Measurements from ENCODE around the gene DDX49.
A peak's percentile ranks its signal among the peaks of the same experiment; 100 is the strongest.

The DDX49 gene

GRCh38 chr19:18919086-18919899, at the start of gene DDX49, which contains the start of gene COPE:
DDX49 (plus strand) TSS chr19:18919715; CDS start chr19:18919742, 27 bp downstream.
COPE (minus strand) TSS chr19:18919387; CDS start chr19:18919348, 39 bp downstream.
- TF ChIP-seq, protein P1, sequence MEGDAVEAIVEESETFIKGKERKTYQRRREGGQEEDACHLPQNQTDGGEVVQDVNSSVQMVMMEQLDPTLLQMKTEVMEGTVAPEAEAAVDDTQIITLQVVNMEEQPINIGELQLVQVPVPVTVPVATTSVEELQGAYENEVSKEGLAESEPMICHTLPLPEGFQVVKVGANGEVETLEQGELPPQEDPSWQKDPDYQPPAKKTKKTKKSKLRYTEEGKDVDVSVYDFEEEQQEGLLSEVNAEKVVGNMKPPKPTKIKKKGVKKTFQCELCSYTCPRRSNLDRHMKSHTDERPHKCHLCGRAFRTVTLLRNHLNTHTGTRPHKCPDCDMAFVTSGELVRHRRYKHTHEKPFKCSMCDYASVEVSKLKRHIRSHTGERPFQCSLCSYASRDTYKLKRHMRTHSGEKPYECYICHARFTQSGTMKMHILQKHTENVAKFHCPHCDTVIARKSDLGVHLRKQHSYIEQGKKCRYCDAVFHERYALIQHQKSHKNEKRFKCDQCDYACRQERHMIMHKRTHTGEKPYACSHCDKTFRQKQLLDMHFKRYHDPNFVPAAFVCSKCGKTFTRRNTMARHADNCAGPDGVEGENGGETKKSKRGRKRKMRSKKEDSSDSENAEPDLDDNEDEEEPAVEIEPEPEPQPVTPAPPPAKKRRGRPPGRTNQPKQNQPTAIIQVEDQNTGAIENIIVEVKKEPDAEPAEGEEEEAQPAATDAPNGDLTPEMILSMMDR (IDR thresholded peaks at IDR 0.05; ENCODE audit: borderline replicate concordance, insufficient read depth, low read depth, low read length): no peak
- H3K4me3 ChIP-seq (ENCODE audit: low read depth, low read length): peak within 1 kb of the TSS; percentile 95

GRCh38 chr19:18869781-18870530, 49.6 kb upstream of the DDX49 start:
- H3K4me3 ChIP-seq (ENCODE audit: low read depth, low read length): no peak overlapping the region
- TF ChIP-seq, protein P1 (IDR thresholded peaks at IDR 0.05; ENCODE audit: borderline replicate concordance, insufficient read depth, low read depth, low read length): no peak

DNA sequence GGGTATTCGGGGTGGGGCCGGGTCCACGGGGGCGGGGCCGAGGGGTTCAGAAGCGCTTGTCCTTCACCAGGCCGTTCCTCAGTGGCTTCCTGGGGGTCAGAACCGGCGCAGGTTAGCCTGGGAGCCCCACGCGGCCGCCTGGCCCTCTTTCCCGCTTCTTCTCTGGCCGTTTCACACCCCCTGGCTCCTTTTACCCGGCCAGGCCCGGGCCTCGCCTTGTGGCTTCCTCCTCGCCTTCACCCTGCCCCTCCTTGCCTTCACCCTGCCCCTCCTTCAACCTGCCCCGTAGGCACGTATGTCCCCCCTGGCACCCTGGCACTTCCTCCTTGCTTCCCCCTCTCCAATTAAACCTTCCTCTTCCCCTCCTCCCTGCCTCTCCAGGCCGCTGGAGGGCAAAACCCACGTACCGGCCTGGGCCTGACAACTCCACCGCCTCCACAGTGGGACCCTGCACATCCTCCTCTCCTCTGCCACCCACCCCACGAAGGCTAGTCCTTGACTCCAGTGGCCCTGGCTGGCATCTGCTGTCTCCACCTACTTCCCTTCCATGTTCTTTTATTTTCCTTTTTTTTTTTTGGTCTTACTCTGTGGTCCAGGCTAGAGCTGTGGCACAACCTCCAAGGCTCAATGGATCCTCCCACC, 48.9 kb upstream of the DDX49 start:
- TF ChIP-seq, protein P1 (IDR thresholded peaks at IDR 0.05; ENCODE audit: borderline replicate concordance, insufficient read depth, low read depth, low read length): no peak
- H3K4me3 ChIP-seq (ENCODE audit: low read depth, low read length): no peak overlapping the region

GRCh38 chr19:18871543-18871942, 48.0 kb upstream of the DDX49 start:
- TF ChIP-seq, protein P1 (IDR thresholded peaks at IDR 0.05; ENCODE audit: borderline replicate concordance, insufficient read depth, low read depth, low read length): no peak
- no peak overlapping the region for H3K4me3 ChIP-seq (ENCODE audit: low read depth, low read length)

DNA sequence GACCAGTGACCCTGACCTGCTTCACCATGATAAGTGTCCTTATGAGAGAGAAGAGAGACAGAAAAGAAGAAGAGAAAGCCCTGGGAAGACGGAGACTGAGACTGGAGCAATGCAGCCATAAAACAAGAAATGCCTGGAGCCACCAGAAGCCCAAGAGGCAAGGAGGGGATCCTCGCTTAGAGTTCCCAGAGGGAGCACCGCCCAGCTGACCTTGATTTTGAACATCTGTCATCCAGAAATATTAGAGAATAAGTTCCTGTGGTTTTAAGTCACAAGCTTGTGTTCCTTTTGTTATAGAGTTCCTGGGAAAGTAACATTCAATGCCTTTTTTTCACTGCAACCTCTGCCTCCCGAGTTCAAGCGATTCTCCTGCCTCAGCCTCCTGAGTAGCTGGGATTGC, 43.8 kb upstream of the DDX49 start:
- no peak overlapping the region for H3K4me3 ChIP-seq (ENCODE audit: low read depth, low read length)
- TF ChIP-seq, protein P1 (IDR thresholded peaks at IDR 0.05; ENCODE audit: borderline replicate concordance, insufficient read depth, low read depth, low read length): no peak

- TF ChIP-seq, protein P1 (IDR thresholded peaks at IDR 0.05; ENCODE audit: borderline replicate concordance, insufficient read depth, low read depth, low read length): no peak
- H3K4me3 ChIP-seq (ENCODE audit: low read depth, low read length): no peak overlapping the region
Observed at GRCh38 chr19:18876865-18877264, 42.6 kb upstream of the DDX49 start.
